ENCODE data around the gene TRIM2. TPM values are rescaled to one million over a fixed set of nuclear protein-coding genes. Genes with fewer than 3 reads are reported as not detected.

Gene TRIM2
- polyA plus RNA-seq, 1 of the 3 experiments (the other 2 are of a cell fraction) = 16.4 TPM

DNA sequence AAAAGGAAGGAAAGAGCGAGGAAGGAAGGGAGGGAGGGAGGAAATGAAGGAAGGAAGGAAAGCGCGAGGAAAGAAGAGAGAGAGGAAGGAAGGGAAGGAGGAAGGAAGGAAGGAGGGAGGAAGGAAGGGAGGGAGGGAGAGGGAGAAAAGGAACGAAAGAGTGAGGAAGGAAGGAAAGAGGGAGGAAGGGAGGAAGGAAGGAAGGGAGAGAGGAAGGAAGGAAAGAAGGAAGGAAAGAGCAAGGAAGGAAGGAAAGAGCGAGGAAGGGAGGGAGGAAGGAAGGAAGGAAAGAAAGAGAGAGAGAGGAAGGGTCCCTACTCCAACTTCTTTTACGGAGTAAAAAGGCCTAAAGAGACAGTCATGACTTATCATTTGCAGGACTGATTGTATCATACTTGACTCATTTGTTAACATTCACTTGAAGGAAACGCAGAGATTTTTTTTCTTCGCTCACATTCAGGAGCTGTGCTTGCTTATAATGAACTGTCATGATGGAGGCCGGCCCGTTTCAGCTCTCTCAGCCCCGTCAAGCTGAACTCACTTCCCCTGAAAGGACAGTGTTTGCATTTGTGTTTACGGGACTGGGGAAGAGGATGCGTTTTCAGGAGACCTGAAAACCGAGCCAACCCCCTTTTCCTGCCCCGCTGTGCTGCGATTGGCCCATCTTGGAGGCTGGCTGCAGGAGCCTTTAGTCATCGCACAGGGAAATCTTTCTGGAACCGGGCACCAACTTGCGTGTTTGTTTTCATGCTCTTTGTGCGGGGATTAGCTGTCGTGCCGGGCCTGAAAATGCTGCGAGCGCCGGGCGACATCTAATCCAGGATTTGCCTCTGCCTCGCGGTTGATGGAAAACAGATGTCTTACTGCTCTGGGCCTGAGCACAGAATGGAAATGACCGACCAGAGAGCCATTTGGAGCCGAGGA lies 17.8 kb downstream of the TRIM2 start:
- ChIA-PET CTCF (interaction anchor here (0.7 to 4.4 kb wide), 9 partner anchors 9 to 340 kb away, joined by 3 to 16 read pairs (median 5); partner anchors contain the start of genes MND1 and TRIM2), POLR2A (interaction anchor here (0.7 to 1.8 kb wide), 4 partner anchors 23 to 69 kb away, joined by 3 to 9 read pairs (median 4); no protein-coding TSS in a partner anchor)
- Histone ChIP-seq H4K20me1 (ENCODE audit: insufficient read depth) (no peaks in the 10 kb centered on the region), H3K79me2 (ENCODE audit: insufficient read depth) (peaks cover 40% of the 10 kb centered on the region), H3K27ac (ENCODE audit: low read depth in 2 of 2, low read length in 1 of 2) (peak overlapping the region; percentile 97 to 98), H3K4me3 (ENCODE audit: low read depth in 2 of 2, low read length in 1 of 2) (peak overlapping the region; percentile 81 to 84), H3K9me3 (0 out of 2 replicates have a peak, but pooled peaks cover 8% of the 10 kb centered on the region), H3K27me3 (ENCODE audit: insufficient read depth) (no peaks in the 10 kb centered on the region), H3F3A (replicated peaks; ENCODE audit: insufficient read depth) (peaks cover 20% of the 10 kb centered on the region), H3K4me1 (ENCODE audit: control insufficient read depth in 1 of 2, insufficient read depth in 2 of 2, low read depth in 1 of 2, low read length in 1 of 2) (peaks cover 0 to 10% of the 10 kb centered on the region in 2 experiments; a peak in 2 of 4 replicates), H3K9ac (peak overlapping the region; percentile 84), H2AFZ (ENCODE audit: low read depth) (peak overlapping the region; percentile 88), H3K4me2 (peak overlapping the region; percentile 94), H3K9me2 (no peaks in the 10 kb centered on the region), H3K36me3 (replicated peaks in 1 of 2; ENCODE audit: control insufficient read depth in 1 of 2, insufficient read depth in 2 of 2, low read length in 1 of 2) (peaks cover 9 to 12% of the 10 kb centered on the region in 2 experiments)
- WGBS (ENCODE audit: low lambda C conversion rate) = 24% methylated on average over 22 of the region's 30 CpGs
- peak; percentile 84 for DNase-seq
- TF ChIP-seq TAF1 (IDR thresholded peaks at IDR 0.05; ENCODE audit: borderline replicate concordance, low read depth, low read length) (peak; percentile 35; the same call in 1 of the 2 replicates), MEF2A (IDR thresholded peaks at IDR 0.05; ENCODE audit: borderline replicate concordance, low read depth) (no peak), RAD21 (IDR thresholded peaks at IDR 0.05; ENCODE audit: low read length) (peak; percentile 2; the same call in 1 of the 2 replicates), RXRA (IDR thresholded peaks at IDR 0.05; ENCODE audit: borderline replicate concordance, low read depth) (no peak), CHD2 (IDR thresholded peaks at IDR 0.05; ENCODE audit: low read length, partially characterized antibody) (no peak), EP300 (IDR thresholded peaks at IDR 0.05; ENCODE audit: borderline replicate concordance in 1 of 2, low read depth in 1 of 2, low read length in 1 of 2) (peak; percentile 6 to 16; a peak in 1 of 4 replicates), FOXM1 (IDR thresholded peaks at IDR 0.05; ENCODE audit: low read depth) (no peak), TEAD4 (IDR thresholded peaks at IDR 0.05; ENCODE audit: borderline replicate concordance, insufficient read depth) (no peak), POLR2AphosphoS5 (IDR thresholded peaks at IDR 0.05; ENCODE audit: low read depth, low read length) (peak; percentile 77), EZH2phosphoT487 (IDR thresholded peaks at IDR 0.05; ENCODE audit: borderline replicate concordance, low read depth) (no peak), JUND (IDR thresholded peaks at IDR 0.05) (no peak), FOSL2 (IDR thresholded peaks at IDR 0.05; ENCODE audit: borderline replicate concordance, low read depth) (peak; percentile 4; the same call in 1 of the 2 replicates), FOXJ3 (CRISPR knock-in tag; IDR thresholded peaks at IDR 0.05) (no peak), GABPA (IDR thresholded peaks at IDR 0.05; ENCODE audit: low read depth) (no peak), GATA2 (CRISPR knock-in tag; IDR thresholded peaks at IDR 0.05) (no peak; the same call in 1 of the 2 replicates), RFX5 (IDR thresholded peaks at IDR 0.05; ENCODE audit: low read length) (no peak), TCF12 (IDR thresholded peaks at IDR 0.05) (peak; percentile 78), SMC3 (IDR thresholded peaks at IDR 0.05; ENCODE audit: low read depth, low read length) (no peak)
- TF ChIP-seq, protein P1, sequence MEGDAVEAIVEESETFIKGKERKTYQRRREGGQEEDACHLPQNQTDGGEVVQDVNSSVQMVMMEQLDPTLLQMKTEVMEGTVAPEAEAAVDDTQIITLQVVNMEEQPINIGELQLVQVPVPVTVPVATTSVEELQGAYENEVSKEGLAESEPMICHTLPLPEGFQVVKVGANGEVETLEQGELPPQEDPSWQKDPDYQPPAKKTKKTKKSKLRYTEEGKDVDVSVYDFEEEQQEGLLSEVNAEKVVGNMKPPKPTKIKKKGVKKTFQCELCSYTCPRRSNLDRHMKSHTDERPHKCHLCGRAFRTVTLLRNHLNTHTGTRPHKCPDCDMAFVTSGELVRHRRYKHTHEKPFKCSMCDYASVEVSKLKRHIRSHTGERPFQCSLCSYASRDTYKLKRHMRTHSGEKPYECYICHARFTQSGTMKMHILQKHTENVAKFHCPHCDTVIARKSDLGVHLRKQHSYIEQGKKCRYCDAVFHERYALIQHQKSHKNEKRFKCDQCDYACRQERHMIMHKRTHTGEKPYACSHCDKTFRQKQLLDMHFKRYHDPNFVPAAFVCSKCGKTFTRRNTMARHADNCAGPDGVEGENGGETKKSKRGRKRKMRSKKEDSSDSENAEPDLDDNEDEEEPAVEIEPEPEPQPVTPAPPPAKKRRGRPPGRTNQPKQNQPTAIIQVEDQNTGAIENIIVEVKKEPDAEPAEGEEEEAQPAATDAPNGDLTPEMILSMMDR (IDR thresholded peaks at IDR 0.05) = no peak
- TF ChIP-seq, protein P2, sequence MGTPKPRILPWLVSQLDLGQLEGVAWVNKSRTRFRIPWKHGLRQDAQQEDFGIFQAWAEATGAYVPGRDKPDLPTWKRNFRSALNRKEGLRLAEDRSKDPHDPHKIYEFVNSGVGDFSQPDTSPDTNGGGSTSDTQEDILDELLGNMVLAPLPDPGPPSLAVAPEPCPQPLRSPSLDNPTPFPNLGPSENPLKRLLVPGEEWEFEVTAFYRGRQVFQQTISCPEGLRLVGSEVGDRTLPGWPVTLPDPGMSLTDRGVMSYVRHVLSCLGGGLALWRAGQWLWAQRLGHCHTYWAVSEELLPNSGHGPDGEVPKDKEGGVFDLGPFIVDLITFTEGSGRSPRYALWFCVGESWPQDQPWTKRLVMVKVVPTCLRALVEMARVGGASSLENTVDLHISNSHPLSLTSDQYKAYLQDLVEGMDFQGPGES (IDR thresholded peaks at IDR 0.05; ENCODE audit: low read depth, low read length) = no peak
- TF ChIP-seq, protein P3, sequence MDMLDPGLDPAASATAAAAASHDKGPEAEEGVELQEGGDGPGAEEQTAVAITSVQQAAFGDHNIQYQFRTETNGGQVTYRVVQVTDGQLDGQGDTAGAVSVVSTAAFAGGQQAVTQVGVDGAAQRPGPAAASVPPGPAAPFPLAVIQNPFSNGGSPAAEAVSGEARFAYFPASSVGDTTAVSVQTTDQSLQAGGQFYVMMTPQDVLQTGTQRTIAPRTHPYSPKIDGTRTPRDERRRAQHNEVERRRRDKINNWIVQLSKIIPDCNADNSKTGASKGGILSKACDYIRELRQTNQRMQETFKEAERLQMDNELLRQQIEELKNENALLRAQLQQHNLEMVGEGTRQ (IDR thresholded peaks at IDR 0.05; ENCODE audit: borderline replicate concordance, low read depth, low read length) = no peak
- TF ChIP-seq, protein P4, sequence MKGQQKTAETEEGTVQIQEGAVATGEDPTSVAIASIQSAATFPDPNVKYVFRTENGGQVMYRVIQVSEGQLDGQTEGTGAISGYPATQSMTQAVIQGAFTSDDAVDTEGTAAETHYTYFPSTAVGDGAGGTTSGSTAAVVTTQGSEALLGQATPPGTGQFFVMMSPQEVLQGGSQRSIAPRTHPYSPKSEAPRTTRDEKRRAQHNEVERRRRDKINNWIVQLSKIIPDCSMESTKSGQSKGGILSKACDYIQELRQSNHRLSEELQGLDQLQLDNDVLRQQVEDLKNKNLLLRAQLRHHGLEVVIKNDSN (IDR thresholded peaks at IDR 0.05; ENCODE audit: borderline replicate concordance, low read depth) = no peak
- TF ChIP-seq, protein P5, sequence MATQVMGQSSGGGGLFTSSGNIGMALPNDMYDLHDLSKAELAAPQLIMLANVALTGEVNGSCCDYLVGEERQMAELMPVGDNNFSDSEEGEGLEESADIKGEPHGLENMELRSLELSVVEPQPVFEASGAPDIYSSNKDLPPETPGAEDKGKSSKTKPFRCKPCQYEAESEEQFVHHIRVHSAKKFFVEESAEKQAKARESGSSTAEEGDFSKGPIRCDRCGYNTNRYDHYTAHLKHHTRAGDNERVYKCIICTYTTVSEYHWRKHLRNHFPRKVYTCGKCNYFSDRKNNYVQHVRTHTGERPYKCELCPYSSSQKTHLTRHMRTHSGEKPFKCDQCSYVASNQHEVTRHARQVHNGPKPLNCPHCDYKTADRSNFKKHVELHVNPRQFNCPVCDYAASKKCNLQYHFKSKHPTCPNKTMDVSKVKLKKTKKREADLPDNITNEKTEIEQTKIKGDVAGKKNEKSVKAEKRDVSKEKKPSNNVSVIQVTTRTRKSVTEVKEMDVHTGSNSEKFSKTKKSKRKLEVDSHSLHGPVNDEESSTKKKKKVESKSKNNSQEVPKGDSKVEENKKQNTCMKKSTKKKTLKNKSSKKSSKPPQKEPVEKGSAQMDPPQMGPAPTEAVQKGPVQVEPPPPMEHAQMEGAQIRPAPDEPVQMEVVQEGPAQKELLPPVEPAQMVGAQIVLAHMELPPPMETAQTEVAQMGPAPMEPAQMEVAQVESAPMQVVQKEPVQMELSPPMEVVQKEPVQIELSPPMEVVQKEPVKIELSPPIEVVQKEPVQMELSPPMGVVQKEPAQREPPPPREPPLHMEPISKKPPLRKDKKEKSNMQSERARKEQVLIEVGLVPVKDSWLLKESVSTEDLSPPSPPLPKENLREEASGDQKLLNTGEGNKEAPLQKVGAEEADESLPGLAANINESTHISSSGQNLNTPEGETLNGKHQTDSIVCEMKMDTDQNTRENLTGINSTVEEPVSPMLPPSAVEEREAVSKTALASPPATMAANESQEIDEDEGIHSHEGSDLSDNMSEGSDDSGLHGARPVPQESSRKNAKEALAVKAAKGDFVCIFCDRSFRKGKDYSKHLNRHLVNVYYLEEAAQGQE (IDR thresholded peaks at IDR 0.05; ENCODE audit: low read depth, low read length) = no peak
